GM21423 (cell line): Measurements from ENCODE around the gene CFAP58.
A peak's percentile ranks its signal among the peaks of the same experiment; 100 is the strongest.

ENCODE experiments used
- ATAC-seq: cut with Tn5 transposase; IDR thresholded peaks from one replicate; pipeline ENCODE4 v1.9.1; 2021; ENCODE audit warnings: mild to moderate bottlenecking, moderate library complexity; ENCODE audit not compliant: unreplicated experiment

CFAP58 gene

DNA sequence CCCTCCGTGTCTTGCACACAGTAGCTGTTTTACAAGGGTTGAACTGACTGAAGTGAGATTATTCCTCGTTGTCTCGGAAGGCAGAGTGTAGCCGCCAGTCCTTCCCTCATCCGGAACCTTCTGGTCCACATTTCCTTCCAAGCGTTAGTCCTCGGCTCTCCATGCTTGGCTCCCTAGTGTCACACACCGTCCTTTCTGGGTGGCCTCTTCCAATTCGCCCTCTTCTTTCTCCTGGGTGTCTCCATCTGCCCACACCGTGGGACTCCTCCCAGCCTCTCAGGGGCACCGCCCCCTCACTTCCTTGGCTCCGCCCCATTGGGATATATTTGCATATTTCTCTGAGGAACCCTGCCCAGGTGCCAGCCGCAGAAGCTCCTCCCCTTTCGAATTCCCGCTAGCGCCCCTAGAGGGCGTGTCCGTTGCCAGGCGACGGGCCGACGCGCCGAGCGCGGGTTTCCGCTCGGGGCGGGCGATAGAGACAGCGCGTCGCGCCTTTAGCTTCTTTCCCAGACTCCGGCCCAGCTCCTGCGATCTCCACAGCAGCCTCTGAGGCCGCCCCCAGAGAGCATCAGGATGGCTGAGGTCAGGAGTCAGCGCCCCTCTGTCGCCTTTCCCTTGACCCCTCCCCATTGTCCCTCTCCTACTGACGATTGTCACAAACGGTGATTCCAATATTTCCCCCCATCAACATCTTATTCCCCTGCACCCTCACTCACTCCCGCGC, at the start of gene CFAP58:
CFAP58 (plus strand) TSS at position 509 of the 724 bp plus-strand sequence; CDS start at position 574, 65 bp downstream.
- ATAC-seq: peak; percentile 63

DNA sequence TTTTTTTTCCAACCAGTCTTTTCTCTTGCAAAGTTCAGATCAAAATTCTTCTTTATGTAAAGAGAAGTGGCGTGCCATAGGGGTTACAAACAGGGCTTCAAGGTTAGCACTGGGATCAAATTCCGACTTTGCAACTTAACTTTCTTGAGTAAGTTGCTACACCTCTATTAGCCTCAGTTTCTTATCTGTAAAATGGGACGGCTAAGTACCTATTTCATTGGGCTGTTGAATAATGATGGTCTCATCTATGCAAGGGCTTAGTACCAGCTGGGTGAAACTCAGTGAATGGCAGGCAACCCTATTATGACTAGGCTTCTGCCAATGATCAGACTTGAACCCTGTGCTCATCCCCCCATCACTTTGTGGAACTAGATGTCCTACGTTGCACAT, 49.3 kb upstream of the CFAP58 start:
- no peak for ATAC-seq

- no peak for ATAC-seq
These were observed 48.7 kb upstream of the CFAP58 start for GRCh38 chr10:104304927-104305326.

GRCh38 chr10:104306897-104307296, 46.7 kb upstream of the CFAP58 start:
- no peak for ATAC-seq

GRCh38 chr10:104307576-104308438, 45.8 kb upstream of the CFAP58 start:
- ATAC-seq: no peak

- ATAC-seq: peak; percentile 83
These were observed 45.2 kb upstream of the CFAP58 start for GRCh38 chr10:104308439-104308903.

GRCh38 chr10:104309980-104310978, 43.4 kb upstream of the CFAP58 start:
- no peak for ATAC-seq

DNA sequence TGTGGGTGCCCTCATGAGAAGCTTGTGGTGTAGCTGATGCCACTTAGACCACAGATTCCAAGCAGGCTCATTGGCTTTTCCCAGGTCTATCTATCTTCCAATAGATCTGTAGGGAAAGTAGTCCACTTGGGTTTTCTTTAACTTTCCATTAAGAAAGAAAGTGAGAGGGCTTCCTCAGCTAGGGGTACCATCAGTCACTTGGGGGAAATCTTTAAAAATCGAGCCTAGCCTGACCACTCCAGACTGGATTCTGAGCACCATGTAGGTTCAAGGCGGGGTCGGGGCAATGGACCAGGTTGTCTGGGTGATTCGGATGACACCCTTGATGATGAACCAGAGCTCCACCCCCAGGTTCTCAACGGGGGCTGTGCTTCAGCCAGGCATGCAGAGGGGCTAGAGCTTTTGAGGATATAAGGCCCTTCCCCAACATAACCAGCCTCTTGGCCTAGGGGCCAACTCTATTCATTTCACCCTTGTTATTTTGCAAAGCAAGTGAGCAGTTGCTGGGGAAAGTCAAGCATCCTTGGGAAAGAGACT, 42.4 kb upstream of the CFAP58 start:
- no peak for ATAC-seq

DNA sequence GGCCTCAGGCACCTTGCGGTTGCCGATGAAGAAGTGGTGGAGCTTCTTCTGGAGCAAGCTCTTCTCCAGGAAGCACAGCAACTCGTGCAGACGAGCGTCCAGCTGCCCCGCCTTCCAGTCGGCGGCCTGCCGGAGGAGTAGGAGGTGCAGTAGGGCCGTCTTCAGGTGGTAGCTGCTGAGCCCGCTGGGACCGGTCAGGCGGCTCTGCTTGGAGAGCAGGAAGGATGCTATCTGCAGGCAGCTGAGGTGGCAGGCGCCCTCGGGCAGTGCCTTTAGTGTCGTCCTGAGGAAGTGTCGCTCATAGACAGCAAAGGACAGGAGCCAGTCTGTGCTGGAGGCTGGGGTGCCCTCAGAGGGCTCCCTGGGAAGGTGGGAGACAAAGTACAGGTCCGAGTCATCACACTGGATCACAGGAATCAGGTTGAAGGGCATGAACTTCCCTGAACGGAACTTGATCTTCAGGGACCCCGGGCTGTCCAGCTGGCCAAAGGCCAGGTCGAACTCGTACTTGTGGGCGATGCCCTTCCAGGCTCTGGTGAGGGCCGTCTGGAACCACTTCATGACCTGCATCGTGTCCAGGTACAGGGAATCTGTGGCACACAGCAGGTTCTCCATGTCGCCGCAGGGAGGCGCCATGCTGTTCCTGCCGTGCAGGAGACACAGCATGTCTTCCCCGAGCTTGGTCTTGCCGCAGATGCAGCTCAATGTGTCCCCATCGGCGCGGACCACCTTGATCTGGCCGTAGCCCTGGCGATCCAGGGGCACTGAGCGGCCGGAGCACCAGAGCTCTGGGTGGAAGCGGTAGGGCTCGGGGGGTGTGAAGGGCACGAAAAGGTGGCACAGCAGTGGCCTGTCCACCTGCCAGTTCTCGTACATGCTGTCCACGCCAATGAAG, 38.8 kb upstream of the CFAP58 start:
- no peak for ATAC-seq

DNA sequence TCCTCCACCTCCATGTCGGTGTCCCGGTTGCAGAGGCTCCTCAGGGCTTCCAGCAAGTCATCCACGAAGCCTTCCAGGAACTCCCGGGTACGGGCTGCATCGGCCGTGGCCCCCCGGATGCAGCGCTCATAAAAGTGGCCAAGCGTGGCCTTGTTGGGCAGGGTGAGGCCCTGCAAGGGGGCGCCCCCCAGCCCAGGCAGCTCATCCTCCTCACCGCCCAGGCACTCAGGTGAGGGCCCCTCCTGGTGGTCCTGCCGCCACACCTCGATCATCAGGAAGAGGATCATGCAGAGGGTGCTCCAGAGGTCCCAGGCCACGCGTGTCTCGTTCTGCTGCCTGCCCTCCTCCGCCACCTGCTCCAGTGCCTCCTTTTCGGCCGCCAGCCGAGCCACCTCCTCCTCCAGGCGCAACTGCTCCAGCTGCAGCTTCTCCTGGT, 38.1 kb upstream of the CFAP58 start:
- no peak for ATAC-seq

DNA sequence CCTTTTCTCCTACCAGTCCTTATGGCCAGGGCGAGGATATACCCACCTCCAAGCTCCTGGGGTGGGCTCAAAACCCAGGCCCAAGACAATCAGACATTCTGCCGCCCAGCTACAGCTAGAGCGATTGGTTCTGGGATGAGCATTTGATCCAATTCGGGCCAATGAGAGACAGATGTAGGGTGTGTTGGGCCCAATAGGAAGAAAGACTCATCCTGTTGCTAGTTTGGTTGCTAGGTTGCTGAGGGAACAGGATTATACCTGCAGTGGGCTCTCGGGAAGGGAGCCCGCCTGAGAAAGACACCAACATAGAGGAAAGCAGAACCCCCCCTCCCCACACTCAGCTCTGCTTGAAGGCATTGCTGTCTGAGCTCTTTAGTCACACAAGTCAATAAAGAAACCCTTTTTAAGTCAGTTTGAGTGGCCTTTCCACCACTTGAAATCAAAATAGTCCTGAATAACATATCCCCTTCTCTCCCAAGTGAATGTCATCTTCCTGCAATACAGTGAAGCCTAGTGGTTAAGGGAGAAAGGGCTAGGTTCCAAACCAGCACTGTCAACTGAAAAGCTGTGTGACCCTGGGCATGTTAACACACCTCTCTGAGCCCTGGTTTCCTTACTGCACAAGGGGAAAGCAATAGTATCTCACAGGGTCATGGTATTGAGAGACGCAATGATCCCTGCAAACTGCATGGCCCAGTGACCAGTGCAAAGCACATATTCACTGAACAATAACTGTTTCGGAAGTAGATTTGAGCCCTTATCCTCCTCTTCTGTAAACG, 37.1 kb upstream of the CFAP58 start:
- no peak for ATAC-seq

DNA sequence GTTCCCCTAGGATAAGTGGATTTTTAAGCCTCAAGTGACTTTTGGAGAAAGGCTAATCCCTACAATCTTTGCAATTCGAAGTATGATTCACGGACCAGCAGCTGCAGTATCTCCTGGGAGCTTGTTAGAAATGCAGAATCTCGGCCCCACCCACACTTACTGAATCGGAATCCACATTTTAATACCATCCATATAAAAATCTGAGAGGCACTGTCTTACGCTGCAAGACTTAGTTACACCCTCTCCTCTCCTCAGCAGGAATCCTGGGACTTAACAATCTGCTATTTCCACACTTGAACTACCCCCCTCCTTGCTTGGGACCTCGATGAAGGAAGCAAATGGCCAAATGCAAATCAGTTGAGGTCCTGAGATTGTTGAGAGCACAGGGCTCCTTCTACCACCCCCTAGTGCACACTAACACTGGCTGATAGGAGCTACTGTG, 36.3 kb upstream of the CFAP58 start:
- no peak for ATAC-seq

GRCh38 chr10:104317726-104318299, 35.8 kb upstream of the CFAP58 start:
- ATAC-seq: no peak

GRCh38 chr10:104318326-104318725, 35.3 kb upstream of the CFAP58 start:
- no peak for ATAC-seq

GRCh38 chr10:104318810-104319741, 34.6 kb upstream of the CFAP58 start:
- ATAC-seq: no peak

DNA sequence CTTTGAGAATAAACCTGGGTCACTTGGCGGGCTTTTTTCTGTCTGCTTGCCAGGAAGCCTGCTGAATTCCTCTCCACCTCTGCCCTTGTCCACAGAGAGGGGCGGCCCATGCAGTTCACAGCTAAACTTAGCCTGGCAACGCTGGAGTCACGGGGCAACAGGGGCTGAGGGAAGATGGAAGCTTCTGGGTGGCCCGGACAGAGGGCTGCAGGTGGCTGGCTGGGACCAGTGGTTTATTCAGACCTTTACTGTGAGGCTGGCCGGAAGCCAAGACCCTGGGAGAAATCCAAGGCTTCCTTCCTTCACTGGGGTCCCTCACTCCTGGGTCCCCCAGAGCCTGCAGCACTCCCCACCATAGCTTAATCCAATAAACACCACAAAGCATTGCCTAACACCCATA, 32.4 kb upstream of the CFAP58 start:
- no peak for ATAC-seq

DNA sequence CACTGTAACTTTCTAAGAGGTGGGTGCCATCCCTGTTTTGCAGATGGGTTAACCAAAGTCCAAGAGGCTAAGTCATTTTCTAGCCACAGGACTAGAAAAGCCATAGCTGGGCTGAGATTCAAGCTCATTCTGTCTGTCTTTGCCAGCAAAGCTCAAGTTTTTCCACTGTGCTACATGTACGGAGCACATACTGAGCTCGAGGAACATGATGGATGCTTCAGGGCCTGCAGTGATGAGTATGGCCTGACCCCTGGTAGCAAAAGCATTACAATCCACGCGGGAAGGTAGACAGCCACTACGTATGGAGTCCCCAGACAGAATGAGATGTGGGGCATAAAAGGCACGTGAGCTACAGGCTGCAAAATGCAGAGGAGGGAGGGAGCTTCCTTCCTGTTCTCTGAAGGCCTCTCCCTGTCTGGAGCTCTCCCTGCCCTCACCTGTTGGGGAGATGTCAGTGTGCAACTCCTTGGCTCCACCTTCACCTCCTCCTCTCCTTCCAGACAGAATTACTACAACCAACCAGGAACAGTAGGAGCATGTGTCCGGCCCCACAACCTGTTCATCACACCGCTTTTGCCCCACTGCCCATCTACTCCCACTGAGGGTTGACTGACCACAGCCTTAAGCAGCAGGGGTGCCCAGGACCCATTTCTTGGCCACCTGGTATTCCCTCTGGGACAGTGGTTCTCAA, 31.8 kb upstream of the CFAP58 start:
- no peak for ATAC-seq
